ENCODE data around the gene HTT.

GRCh38 chr4:3238721-3239120 lies 164.2 kb downstream of the HTT start:
- TF ChIP-seq CTCF (IDR thresholded peaks at IDR 0.05; ENCODE audit: insufficient read depth, low read depth, low read length) = no peak
- no peak for TF ChIP-seq EZH2 (IDR thresholded peaks at IDR 0.05; ENCODE audit: insufficient read depth, low read length)

Data from astrocyte (in vitro differentiated cells and primary cell).